A673 (cell line): Measurements from ENCODE around the gene MORN1.

Experiments used
- EZH2 ChIP-seq: fragments of 200-600 bp; sonication (generic); IDR thresholded peaks from 2 replicates; pipeline ENCODE4 v1.6.1; 2017; ENCODE audit warnings: borderline replicate concordance, low read depth, mild to moderate bottlenecking, mixed read lengths, antibody characterized with exemption, low read length; ENCODE audit not compliant: poor library complexity, severe bottlenecking
- TF ChIP-seq, protein P1 (sequence below): fragments of 300-800, 200-600 bp; sonication (generic); conservative IDR thresholded peaks from 2 replicates; pipeline ENCODE4 v1.5.1; 2017; ENCODE audit warnings: low read depth, mild to moderate bottlenecking, antibody characterized with exemption, low read length, moderate library complexity, mixed read lengths

DNA sequence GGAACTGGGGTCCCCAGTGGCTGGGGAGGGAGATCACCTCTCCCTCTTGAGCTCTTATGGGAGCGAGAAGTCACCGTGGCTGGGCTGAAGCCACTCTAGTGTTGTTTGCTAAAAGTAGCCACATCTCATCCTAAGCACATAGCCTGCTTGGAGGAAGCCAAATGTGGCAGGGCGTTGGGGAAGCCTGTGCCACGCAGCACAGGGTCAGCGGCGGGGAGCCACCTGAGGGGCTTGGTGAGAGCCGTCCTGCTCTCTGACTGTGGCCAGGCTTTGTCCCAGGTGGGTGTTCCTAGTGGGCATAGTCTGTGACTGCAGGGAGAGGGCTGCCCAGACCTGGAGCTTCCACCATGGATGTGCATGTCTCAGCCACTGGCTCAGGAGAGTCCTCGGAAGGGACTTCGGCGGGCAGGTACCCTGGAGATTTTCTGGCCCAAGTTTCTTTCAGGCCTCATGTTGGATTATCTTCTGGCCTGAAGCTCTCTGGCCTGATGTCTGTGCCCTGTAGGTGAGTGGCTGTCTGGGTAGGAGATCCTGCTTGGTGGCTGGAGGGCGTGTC lies 38.9 kb downstream of the MORN1 start:
- TF ChIP-seq EZH2, result no peak
- TF ChIP-seq, protein P1, sequence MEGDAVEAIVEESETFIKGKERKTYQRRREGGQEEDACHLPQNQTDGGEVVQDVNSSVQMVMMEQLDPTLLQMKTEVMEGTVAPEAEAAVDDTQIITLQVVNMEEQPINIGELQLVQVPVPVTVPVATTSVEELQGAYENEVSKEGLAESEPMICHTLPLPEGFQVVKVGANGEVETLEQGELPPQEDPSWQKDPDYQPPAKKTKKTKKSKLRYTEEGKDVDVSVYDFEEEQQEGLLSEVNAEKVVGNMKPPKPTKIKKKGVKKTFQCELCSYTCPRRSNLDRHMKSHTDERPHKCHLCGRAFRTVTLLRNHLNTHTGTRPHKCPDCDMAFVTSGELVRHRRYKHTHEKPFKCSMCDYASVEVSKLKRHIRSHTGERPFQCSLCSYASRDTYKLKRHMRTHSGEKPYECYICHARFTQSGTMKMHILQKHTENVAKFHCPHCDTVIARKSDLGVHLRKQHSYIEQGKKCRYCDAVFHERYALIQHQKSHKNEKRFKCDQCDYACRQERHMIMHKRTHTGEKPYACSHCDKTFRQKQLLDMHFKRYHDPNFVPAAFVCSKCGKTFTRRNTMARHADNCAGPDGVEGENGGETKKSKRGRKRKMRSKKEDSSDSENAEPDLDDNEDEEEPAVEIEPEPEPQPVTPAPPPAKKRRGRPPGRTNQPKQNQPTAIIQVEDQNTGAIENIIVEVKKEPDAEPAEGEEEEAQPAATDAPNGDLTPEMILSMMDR, result no peak
